ENCODE measurements around the gene KRT3. TPM values are rescaled to one million over a fixed set of nuclear protein-coding genes. Genes with fewer than 3 reads are reported as not detected.

Gene KRT3
- total and polyA plus RNA-seq, 9 of the 15 experiments (the other 6 are each of a cell fraction or from before 2014, with no cell fraction given), result not detected

GRCh38 chr12:52789637-52790426 is 6.1 kb downstream of the KRT3 start (continued):
- no peak for TF ChIP-seq TSHZ1 (CRISPR knock-in tag; IDR thresholded peaks at IDR 0.05)
- TF ChIP-seq, protein P1, sequence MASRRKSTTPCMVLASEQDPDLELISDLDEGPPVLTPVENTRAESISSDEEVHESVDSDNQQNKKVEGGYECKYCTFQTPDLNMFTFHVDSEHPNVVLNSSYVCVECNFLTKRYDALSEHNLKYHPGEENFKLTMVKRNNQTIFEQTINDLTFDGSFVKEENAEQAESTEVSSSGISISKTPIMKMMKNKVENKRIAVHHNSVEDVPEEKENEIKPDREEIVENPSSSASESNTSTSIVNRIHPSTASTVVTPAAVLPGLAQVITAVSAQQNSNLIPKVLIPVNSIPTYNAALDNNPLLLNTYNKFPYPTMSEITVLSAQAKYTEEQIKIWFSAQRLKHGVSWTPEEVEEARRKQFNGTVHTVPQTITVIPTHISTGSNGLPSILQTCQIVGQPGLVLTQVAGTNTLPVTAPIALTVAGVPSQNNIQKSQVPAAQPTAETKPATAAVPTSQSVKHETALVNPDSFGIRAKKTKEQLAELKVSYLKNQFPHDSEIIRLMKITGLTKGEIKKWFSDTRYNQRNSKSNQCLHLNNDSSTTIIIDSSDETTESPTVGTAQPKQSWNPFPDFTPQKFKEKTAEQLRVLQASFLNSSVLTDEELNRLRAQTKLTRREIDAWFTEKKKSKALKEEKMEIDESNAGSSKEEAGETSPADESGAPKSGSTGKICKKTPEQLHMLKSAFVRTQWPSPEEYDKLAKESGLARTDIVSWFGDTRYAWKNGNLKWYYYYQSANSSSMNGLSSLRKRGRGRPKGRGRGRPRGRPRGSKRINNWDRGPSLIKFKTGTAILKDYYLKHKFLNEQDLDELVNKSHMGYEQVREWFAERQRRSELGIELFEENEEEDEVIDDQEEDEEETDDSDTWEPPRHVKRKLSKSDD (conservative IDR thresholded peaks at IDR 0.05; ENCODE audit: low read length), result no peak
- TF ChIP-seq HNRNPK (IDR thresholded peaks at IDR 0.05; ENCODE audit: low read depth, low read length, poor library complexity, severe bottlenecking), result no peak
- TF ChIP-seq DACH1 (IDR thresholded peaks at IDR 0.05; ENCODE audit: partially characterized antibody), result peak; percentile 33
- no peak for TF ChIP-seq TAF15 (IDR thresholded peaks at IDR 0.05; ENCODE audit: low read depth, low read length)
- peak; percentile 36; the same call in 1 of the 2 replicates for TF ChIP-seq MYC (IDR thresholded peaks at IDR 0.05; ENCODE audit: low read depth, low read length)
- no peak for TF ChIP-seq MYC (CRISPR knock-in tag; IDR thresholded peaks at IDR 0.05; ENCODE audit: borderline replicate concordance, low read depth)
- TF ChIP-seq SUPT5H (IDR thresholded peaks at IDR 0.05), result no peak
- TF ChIP-seq, protein P2, sequence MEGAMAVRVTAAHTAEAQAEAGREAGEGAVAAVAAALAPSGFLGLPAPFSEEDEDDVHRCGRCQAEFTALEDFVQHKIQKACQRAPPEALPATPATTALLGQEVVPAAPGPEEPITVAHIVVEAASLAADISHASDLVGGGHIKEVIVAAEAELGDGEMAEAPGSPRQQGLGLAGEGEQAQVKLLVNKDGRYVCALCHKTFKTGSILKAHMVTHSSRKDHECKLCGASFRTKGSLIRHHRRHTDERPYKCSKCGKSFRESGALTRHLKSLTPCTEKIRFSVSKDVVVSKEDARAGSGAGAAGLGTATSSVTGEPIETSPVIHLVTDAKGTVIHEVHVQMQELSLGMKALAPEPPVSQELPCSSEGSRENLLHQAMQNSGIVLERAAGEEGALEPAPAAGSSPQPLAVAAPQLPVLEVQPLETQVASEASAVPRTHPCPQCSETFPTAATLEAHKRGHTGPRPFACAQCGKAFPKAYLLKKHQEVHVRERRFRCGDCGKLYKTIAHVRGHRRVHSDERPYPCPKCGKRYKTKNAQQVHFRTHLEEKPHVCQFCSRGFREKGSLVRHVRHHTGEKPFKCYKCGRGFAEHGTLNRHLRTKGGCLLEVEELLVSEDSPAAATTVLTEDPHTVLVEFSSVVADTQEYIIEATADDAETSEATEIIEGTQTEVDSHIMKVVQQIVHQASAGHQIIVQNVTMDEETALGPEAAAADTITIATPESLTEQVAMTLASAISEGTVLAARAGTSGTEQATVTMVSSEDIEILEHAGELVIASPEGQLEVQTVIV (CRISPR knock-in tag; IDR thresholded peaks at IDR 0.05; ENCODE audit: borderline replicate concordance), result no peak
- no peak for TF ChIP-seq RFX7 (CRISPR knock-in tag; IDR thresholded peaks at IDR 0.05)
- TF ChIP-seq, protein P3, sequence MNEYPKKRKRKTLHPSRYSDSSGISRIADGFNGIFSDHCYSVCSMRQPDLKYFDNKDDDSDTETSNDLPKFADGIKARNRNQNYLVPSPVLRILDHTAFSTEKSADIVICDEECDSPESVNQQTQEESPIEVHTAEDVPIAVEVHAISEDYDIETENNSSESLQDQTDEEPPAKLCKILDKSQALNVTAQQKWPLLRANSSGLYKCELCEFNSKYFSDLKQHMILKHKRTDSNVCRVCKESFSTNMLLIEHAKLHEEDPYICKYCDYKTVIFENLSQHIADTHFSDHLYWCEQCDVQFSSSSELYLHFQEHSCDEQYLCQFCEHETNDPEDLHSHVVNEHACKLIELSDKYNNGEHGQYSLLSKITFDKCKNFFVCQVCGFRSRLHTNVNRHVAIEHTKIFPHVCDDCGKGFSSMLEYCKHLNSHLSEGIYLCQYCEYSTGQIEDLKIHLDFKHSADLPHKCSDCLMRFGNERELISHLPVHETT (CRISPR knock-in tag; conservative IDR thresholded peaks at IDR 0.05 in 1 of 2, IDR thresholded peaks at IDR 0.05 in 1 of 2), result no peak
- no peak for TF ChIP-seq PHF21A (IDR thresholded peaks at IDR 0.05; ENCODE audit: borderline replicate concordance, low read depth)
- no peak for TF ChIP-seq NCOA1 (IDR thresholded peaks at IDR 0.05; ENCODE audit: low read depth)
- no peak for TF ChIP-seq MEIS2 (IDR thresholded peaks at IDR 0.05; ENCODE audit: partially characterized antibody)
- TF ChIP-seq ZNF232 (CRISPR knock-in tag; IDR thresholded peaks at IDR 0.05), result no peak
- no peak for TF ChIP-seq TRIM28 (IDR thresholded peaks at IDR 0.05)
- TF ChIP-seq SMAD2 (IDR thresholded peaks at IDR 0.05; ENCODE audit: low read depth, low read length), result no peak
